NCI-H82 (cell line): ENCODE results near the gene TCF7L2.
A peak's percentile ranks its signal among the peaks of the same experiment; 100 is the strongest.

Experiments used
- DNase-seq: peaks from one replicate; lab custom pipeline; 2025; lab: John Stamatoyannopoulos, UW

The TCF7L2 gene

GRCh38 chr10:113023017-113023416 is 73.0 kb downstream of the TCF7L2 start:
- no peak for DNase-seq

DNA sequence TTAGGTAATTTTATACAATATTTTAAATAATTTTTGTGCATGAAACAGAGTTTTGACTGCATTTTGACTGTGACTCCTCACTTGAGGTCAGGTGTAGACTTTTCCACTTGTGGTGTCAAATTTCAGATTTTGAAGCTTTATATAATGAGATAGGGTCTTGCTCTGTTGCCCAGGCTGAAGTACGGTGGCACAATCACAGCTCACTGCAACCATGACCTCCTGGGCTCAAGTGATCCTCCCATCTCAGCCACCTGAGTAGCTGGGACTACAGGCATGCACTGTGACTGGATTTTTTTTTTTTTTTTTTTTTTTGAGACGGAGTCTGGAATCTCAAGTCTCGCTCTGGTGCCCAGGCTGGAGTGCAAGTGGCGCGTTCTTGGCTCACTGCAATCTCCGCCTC is 74.9 kb downstream of the TCF7L2 start:
- DNase-seq = no peak

GRCh38 chr10:113025487-113025886 is 75.4 kb downstream of the TCF7L2 start:
- DNase-seq = no peak

- DNase-seq = no peak
These were observed 76.6 kb downstream of the TCF7L2 start for GRCh38 chr10:113026679-113027078.

DNA sequence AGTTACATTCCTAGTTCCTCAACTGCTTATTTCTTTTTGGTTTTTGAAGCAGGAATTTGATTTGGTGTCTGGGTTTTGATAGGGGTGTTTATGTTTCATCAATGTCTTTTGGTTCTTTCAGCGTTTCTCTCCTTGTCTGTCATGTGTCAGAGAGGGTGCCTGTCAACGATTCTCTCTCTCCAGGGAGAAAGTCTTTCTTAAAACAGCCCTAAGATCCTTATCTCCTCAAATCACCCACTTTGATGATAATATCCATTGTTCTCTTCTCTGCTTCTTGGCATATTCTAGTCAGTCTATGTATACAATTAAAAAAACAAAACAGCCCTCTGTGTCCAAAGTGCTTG is 77.2 kb downstream of the TCF7L2 start:
- DNase-seq = no peak

DNA sequence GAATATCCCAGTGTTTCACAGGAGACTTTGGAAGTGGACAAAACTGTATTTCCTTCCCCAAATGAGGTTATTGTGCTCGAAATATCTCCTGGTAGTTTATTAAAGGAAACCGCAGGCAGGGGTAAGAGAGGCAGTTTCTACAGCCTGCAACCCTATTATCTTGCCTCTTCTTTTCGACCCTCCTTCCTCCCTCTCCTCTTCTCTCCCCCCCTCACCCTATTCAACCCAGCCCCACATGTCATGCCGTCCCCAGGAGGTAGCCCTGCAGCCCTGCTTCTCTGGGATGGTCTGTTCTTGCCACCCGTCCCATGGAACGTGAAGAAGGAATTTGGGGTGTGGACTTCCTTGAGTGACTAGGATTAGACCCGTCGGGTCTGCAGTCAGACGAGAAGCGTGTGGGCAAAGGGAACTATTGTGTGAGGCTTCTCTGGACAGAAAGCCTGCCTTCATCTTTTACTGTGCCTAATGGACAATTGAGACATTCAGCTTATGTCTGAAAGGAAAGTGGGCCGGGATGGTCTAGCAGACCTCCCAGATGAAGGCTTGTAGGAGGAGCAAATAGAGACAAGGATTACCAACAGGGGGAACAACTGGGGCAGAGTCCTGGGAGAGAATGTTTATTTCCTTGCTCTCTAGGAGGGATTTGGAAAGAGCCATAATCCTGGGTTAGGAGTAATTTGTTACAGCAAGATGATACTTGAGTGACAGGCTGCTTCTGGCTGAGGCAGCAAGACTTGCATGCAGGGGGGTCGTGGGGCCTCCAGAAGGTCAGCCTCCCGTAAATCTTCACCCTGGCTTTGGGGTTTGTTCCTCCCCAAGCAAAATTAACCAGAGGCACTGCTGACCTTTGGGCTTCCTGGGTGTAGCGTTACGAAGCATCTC is 77.8 kb downstream of the TCF7L2 start:
- DNase-seq = peak; percentile 94

DNA sequence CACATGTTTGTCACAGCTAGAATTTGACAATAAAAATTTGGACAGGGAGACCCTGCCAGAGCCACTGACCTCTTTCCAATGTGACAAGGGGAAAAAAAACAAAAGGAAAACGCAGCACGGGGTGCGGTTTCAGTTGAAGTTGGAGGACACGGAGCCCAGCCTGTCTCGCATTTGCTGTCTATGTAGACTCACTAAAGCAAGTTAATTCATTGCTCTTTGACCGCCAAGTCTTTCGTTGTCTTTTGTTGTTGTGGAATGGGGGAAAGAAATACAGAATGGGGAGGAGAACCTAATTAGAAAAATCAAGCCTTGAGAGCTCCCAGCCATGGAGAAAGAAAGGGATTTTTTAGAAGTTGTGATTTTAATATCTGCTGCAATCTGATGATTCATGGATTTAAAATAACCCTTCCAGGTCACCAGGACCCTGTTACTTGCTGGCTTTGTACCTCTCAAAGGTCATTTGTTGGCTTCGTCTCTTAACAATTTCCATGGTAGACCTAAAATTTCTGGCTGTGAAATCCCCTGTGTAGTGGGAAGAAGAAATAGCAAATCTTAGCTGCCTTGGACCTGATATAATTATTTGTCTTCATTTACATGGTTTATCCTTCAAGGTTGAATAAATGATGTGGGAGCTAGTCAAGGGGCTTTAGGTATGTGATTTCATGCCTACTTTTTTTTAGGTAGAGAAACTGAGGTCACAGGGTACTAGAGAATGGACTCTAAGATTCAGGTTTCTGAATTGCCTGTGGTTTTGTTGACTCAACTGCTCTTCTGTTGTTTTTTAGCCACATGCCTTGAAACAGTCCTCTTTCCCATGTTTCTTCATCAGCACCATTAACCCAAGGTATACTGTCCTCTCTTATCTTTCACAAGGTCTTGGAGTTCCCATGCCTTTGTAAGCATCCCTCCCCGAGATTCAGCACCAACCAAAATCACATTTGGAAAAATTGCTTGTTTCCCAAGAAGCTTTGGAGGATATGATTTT is 78.7 kb downstream of the TCF7L2 start:
- DNase-seq = no peak

DNA sequence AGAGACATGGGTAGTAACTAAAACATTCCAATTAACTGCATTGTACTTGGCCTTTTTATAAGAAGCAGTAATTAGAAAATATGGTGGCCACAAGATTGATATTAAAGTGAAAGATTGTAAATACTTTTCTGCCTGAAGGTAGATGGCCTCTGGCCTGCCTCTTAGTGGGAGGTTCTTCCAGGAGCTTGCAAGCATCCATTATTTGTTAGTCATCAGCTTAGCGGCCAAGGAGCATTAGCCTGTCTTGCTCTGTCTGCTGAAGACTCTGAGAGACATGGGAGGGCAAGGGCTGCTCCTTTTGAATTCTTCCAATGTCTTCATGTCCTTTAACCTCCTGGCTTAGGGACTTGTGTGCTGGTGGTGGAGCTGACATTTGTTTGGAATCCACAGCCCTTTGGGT is 80.4 kb downstream of the TCF7L2 start:
- DNase-seq = peak; percentile 7

DNA sequence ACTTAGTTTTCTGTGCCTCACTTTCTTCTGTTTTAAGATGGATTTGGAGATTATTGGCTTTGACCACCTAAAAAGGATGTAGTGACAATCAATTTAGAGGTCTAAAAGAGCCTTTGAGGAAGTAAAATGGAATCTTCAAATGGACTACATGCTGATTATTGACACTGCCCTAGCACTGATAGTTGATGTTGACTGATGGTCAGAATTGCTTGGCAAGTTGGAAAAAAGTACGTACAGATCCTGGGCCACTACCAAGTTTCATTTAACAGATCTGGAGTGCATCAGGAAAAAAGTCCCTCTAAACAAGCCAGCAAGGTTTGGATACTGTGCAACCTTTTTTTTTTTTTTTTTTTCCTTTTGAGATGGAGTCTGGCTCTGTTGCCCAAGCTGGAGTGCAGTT is 81.1 kb downstream of the TCF7L2 start:
- DNase-seq = no peak

DNA sequence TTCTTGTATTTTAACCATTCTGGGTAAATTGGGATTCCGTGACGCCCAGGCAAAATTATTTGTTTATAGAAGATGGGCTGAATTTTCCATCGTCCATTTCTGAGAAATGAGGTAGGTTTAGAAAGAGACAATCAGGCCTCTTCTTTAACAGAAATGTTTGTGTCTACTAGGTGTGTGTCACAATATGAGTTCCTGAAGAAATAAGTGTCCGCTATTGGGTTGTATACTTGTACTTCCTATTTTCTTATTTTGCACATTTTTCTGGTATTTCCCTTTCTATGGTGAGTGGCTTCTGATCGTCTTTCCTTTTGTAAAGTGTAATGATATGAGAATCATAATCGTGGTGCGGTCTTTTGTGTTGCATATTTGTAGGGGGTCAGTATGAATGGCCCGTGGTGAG is 83.9 kb downstream of the TCF7L2 start:
- no peak for DNase-seq

DNA sequence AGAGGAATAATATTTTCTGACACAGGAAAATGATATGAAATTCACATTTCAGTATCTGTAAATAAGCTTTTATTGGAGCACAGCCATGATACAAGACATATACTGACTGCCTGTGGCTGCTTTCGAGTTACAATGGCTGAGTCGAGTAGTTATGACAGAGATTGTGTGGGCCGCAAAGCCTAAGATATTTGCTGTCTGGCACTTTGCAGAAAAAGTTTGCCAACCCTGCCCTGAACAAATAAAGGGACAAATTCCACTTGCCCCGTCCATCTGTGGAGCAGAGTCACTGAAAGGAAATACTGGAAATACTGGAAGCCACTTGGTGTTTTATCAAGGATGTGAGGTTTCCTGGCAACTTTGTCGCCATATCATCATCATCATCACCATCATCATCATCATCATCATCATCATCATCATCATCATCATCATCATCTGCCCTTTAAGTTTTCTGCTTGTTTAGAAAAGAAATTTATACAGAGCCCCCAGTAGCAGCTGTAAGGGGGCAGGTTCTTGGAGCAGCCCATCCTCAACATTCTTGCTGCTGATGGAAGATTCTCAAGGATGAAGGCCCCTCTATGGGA is 85.8 kb downstream of the TCF7L2 start:
- no peak for DNase-seq

- no peak for DNase-seq
These were observed 86.6 kb downstream of the TCF7L2 start for GRCh38 chr10:113036619-113037018.

GRCh38 chr10:113037218-113037617 is 87.2 kb downstream of the TCF7L2 start:
- DNase-seq = no peak

GRCh38 chr10:113038183-113038582 is 88.1 kb downstream of the TCF7L2 start:
- DNase-seq = no peak

- no peak for DNase-seq
These were observed 88.9 kb downstream of the TCF7L2 start for GRCh38 chr10:113038985-113039384.

DNA sequence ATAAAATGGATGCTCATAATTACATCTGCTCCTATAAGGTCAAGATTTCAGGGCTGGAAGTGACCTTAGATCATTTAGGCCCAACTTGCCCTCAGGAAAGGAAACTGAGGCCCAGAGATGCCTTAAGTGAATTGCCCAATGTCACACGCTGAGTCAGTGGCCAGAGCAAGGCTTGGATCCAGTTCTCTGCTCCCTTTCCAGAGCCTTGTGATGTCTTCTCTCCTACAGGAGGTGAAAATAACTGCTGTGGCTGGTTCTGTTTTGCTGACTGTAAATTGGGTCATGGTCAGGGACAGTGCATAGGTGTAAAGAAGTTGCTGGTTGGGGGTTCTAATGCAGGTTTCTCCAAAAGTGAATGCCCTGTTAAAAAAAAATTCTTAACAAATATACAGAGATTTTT is 91.3 kb downstream of the TCF7L2 start:
- no peak for DNase-seq

- no peak for DNase-seq
These were observed 92.0 kb downstream of the TCF7L2 start for GRCh38 chr10:113041841-113042750.

DNA sequence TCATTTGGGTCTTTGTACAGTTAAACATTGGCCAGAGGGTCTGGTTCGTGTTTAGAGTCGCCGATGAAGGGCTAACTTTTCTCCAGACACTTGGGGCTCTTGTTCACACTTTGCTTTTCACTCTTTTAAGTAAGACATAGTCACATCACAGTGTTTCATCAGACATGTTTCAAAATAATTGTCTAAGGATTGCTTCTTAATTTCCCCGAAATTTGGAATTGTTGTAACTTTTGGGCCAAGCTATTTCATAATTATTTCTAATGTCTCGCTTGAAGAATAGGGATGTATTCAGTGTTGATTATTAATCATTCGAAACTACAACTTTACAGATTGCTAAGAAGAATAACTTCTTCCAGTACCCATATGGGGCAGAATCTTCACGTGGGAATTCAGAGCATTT is 92.8 kb downstream of the TCF7L2 start:
- no peak for DNase-seq

DNA sequence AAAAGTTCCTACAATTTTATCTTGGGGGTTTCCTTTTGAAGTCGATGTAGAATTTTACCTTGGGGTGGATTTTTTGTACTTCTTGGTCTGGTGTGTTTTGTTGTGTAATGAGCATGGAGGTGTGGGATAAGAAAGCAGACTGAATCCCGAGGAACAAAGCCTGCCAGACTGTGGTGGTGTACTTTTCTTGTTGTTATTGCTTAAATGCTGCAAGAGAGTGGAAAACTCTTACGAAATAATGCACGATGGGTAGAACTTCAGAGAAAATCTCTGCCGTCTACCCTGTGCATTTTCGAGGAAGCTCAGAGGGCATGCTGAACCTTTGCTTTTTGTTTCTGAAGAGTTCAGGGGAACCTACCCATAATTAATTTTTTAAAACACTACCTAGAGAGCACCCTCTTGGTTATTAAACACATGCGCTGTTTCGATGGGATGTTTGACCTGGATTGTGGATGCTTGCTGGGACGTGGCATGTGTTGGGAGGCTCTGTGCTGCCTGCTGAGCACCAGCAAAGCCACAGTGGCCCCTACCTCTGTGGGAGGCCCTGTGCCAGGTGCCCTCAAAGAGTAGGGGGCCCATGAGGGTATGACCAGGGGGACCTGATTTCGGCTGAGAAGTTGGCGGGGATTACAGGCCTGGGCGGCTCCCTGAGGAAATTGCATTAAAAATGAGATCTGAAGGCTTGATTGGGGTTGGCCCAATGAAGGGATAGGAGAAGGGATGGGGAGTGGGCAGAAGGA is 94.1 kb downstream of the TCF7L2 start:
- DNase-seq = no peak

GRCh38 chr10:113045147-113046055 is 95.4 kb downstream of the TCF7L2 start:
- DNase-seq = no peak
